Muscle of leg (tissue), 11 donors: Measurements from ENCODE around the gene ZNF334. TPM values are rescaled to one million over a fixed set of nuclear protein-coding genes. Genes with fewer than 3 reads are reported as not detected.

Source experiments
- DNase-seq: peaks from one replicate; pipeline ENCODE4 v3.0.0; 2013
- H3K27ac ChIP-seq: one replicate; pipeline ENCODE4 v1.5.1; 2013; ENCODE audit warnings: mild to moderate bottlenecking, low read length, control low read depth
- H3K27me3 ChIP-seq: one replicate; pipeline ENCODE4 v1.6.1; 2013; ENCODE audit warnings: low read length; ENCODE audit not compliant: control insufficient read depth, insufficient read depth
- H3K36me3 ChIP-seq: one replicate; pipeline ENCODE4 v1.6.1; 2013; ENCODE audit warnings: low read length; ENCODE audit not compliant: control insufficient read depth, insufficient read depth
- H3K4me1 ChIP-seq: one replicate; pipeline ENCODE4 v1.6.1; 2013; ENCODE audit warnings: low read length; ENCODE audit not compliant: control insufficient read depth, insufficient read depth
- H3K4me3 ChIP-seq: one replicate; pipeline ENCODE4 v1.5.1; 2013; ENCODE audit warnings: low read length, control low read depth
- H3K9me3 ChIP-seq: replicated peaks from 2 replicates; pipeline ENCODE4 v1.6.1; 2013; ENCODE audit warnings: low read depth, low read length; ENCODE audit not compliant: control insufficient read depth
- WGBS: methylation state at CpG from one replicate; pipeline ENCODE4 v1.1.5; 2013; ENCODE audit warnings: missing lambda C conversion rate; ENCODE audit not compliant: insufficient coverage; 5-methylcytosine and 5-hydroxymethylcytosine counted together
- polyA plus RNA-seq, 8 donors: library from polyadenylated mRNA; unstranded; fragments of 120-200 nt; gene quantifications; one replicate each; pipeline versions ENCODE4 v1.2.1 to v1.2.3, GENCODE V29; 2013; ENCODE audit warnings: inconsistent platforms in 1 of 8, low replicate concordance in 1 of 8; ENCODE audit not compliant: insufficient read length in 8 of 8, insufficient read depth in 1 of 8
- total RNA-seq: library from RNA; stranded (reverse); fragments of 120-200 nt; gene quantifications from one replicate; pipeline ENCODE4 v1.2.4, GENCODE V29; 2013

Gene ZNF334
- total and polyA plus RNA-seq, 9 donors: 7.0 to 17.6 (median 8.9) TPM

DNA sequence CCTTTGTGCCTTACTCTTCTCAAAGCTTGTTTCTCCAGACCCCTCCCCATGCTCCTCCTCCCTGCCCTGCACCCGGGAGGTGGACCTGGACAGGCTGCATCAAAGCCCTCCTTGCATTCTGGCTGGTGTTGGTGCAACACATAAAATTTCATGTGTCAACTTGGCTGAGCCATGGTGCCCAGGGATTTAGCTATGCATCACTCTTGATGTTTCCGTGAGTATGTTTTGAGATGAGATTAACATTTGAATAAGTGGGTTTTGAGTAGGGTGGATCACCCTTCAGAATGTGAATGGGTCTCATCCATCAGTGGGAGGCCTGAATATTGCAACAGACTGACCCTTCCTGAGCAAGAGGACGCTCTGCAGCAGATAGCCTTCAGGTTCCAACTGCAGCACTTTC lies 41.5 kb upstream of the ZNF334 start:
- no peak overlapping the region for H3K4me3 ChIP-seq
- no peak overlapping the region for H3K27ac ChIP-seq
- H3K27me3 ChIP-seq: peaks cover 2% of the 10 kb centered on the region
- no peaks in the 10 kb centered on the region for H3K9me3 ChIP-seq
- DNase-seq: no peak
- no peaks in the 10 kb centered on the region for H3K36me3 ChIP-seq
- H3K4me1 ChIP-seq: peaks cover 16% of the 10 kb centered on the region
- WGBS: 43% methylated on average over 3 of the region's 3 CpGs

DNA sequence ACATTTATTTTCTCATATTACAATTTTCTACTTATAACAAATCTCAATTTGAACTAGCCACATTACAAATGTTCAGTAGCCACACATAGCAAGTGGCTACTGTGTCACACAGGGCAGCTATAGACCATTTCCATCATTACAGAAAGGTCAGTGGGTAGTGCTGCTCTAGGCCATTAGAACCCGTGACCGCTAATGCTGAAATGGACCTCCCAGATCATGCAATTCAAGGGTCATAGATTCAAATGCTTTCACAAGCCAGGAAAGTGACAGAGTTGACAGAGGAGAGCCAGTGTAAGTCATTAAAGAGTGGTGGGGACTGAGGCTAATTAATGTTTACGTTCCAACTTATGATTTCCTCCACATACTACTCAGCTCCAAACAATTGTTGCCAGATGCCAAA lies 40.6 kb upstream of the ZNF334 start:
- no peak for DNase-seq
- WGBS: no CpG with 5 or more reads among the region's 3 CpGs
- H3K4me1 ChIP-seq: peaks cover 10% of the 10 kb centered on the region

DNA sequence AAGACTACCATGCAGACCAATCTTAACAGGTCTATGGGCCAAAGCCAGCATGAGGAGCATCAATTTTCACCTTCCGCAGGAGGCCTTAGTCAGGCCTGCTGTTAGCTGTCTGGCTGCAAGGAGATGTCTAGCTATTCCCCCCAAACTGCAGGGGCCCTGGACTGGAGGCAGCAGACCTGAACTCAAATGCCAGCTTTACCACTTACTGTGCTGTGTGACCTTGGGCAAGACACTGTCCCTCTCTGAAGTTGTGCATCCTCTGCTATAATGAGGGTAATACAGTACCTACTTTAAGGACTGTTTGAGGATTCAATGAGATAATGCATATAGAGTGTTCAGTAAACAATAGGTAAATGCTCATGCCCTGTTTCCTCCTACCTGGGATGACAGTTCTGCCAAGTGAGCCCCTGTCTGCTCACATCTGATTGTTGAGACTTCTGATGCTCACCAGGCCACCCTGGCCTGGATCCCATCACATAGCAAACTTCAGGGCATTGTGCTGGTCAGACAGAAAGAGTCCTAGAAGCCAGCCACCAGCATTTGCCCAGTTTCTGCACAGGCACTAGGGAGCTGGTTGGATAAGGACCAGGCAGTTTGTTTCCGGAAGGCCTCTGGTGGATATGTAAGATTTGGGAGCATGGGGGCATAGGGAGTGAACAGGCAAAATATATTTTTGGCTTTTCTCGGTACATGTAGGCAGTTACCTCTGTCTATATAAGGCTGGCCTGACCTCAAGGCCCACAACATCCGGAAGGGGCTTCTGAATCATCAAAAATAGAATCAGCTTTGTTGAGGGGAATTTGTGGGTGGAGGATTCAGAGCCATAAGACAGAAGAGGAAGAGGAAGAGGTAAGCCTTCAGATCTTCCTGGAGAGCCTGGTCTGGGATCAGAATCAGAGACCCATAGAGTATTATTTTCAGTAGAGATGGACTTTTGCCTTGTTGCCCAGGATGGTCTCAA lies 39.4 kb upstream of the ZNF334 start:
- no peaks in the 10 kb centered on the region for H3K36me3 ChIP-seq
- no peak for DNase-seq
- no peaks in the 10 kb centered on the region for H3K9me3 ChIP-seq
- no peak overlapping the region for H3K27ac ChIP-seq
- no peak overlapping the region for H3K4me3 ChIP-seq
- 100% methylated on average over 1 of the region's 4 CpGs for WGBS
- peaks cover 5% of the 10 kb centered on the region for H3K27me3 ChIP-seq
- H3K4me1 ChIP-seq: peaks cover 4% of the 10 kb centered on the region

More for the DNA sequence above, 40.6 kb upstream of the ZNF334 start:
- H3K27ac ChIP-seq: no peak overlapping the region
- H3K36me3 ChIP-seq: no peaks in the 10 kb centered on the region
- H3K9me3 ChIP-seq: no peaks in the 10 kb centered on the region
- peaks cover 5% of the 10 kb centered on the region for H3K27me3 ChIP-seq
- H3K4me3 ChIP-seq: no peak overlapping the region

DNA sequence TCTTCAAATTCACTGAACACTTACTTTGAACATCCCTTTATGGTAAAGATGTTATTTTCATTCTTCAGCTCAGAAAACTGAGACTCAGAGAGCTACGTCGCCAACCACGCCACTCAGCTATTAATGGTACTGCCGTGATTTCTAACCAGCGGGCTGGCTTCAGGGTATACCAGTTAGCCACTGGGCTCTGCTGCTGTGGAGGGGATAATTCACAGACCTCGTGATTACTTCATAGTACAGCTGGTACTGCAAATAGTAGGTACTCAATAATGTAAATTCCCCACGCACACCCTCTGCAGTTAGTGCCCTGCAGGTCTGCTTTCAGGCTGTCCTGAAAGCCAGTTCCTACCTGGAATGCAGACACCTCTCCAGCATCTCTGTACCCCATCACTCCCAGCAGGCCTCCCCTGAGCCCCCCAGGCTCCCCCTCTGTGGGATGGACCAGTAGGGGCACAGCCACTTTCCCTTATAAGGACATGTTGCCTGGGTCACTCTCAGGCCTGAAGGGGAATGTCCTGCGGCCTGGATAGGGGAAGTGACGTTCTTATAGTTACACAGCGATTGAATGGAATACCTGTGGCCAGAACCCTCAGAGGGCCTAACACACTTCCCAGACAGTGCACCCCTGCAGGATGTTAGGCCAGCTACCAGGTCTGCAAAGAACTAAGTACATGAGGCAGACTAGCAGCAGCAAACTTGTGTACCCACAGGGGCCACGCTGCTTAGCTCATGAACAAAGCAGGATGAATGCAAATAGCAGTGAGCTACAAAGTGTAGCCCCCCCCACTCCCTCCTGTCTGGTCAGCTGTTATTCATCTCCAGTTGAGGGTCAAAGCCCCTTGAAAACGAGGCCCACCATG lies 38.4 kb upstream of the ZNF334 start:
- H3K4me3 ChIP-seq: no peak overlapping the region
- H3K27me3 ChIP-seq: peaks cover 3% of the 10 kb centered on the region
- peaks cover 4% of the 10 kb centered on the region for H3K4me1 ChIP-seq
- no peak overlapping the region for H3K27ac ChIP-seq
- DNase-seq: no peak
- 73% methylated on average over 9 of the region's 12 CpGs for WGBS
- no peaks in the 10 kb centered on the region for H3K9me3 ChIP-seq
- no peaks in the 10 kb centered on the region for H3K36me3 ChIP-seq

DNA sequence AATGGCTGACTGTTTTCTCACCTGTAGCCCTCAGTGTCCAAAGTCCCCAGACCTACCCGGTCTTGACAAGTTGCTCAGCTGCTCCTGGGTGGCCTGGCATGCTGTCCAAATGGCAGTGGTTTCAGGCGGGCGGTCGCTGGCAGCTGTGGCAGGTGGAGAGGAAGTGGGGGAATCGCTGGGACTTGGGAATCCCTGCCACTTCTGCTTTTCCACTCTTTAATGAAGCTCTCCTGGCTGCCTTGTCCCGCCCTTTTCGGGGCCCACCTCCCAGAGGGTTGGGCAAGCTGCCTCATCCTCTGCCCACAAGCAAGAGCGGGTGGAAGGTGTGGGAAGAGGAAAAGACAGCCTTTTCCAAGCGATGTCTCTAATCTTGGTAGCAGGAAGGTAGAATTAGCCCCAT lies 37.1 kb upstream of the ZNF334 start, which contains the start of gene OCSTAMP:
OCSTAMP (minus strand) TSS at position 194 of the 400 bp plus-strand sequence; CDS start at position 100, 94 bp downstream.
- Histone ChIP-seq H3K9me3 (no peaks in the 10 kb centered on the region), H3K4me1 (peaks cover 4% of the 10 kb centered on the region), H3K36me3 (no peaks in the 10 kb centered on the region), H3K27me3 (peaks cover 3% of the 10 kb centered on the region), H3K4me3 (no peak within 1 kb of the TSS), H3K27ac (no peak within 1 kb of the TSS)
- no peak for DNase-seq
- no CpG with 5 or more reads among the region's 9 CpGs for WGBS

DNA sequence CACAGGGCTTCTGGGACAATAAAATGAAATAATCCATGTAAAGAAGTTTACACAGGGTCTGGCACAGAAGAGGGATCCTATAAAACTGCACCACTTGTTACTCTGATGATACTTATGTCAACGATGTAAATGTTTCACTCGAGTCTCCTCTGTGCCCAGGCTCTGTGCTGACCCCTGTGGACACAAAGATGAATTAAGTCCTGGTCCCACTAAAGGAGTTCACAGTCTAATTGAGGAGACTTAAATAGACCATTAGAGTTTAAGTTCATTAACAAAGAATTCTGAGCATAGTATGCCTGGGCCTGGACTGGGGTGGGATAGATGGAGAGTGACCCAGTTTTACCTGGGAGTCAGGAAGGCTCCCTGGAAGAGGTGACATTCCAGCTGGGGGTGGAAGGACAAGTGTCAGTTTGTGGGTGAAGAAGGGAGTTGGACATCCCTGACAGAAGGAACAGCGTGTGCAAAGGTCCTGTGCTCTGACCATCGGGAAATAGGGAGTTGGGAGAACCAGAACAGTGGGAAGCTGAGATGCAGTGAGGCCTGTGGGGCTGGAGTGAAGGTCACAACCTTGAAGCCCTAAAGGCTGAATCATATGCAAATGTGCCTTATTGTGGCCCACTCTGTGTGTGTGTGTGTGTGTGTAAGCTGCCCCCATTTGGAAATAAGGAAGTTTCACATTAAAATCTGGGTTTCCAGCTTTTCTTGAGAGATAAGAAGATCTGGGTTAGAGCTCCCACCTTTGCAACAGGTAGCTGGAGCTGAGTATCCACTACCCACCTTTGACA lies 36.0 kb upstream of the ZNF334 start:
- Histone ChIP-seq H3K27me3 (peaks cover 3% of the 10 kb centered on the region), H3K4me1 (peaks cover 4% of the 10 kb centered on the region), H3K9me3 (no peaks in the 10 kb centered on the region), H3K4me3 (no peak overlapping the region), H3K27ac (no peak overlapping the region), H3K36me3 (no peaks in the 10 kb centered on the region)
- 93% methylated on average over 2 of the region's 4 CpGs for WGBS
- no peak for DNase-seq

DNA sequence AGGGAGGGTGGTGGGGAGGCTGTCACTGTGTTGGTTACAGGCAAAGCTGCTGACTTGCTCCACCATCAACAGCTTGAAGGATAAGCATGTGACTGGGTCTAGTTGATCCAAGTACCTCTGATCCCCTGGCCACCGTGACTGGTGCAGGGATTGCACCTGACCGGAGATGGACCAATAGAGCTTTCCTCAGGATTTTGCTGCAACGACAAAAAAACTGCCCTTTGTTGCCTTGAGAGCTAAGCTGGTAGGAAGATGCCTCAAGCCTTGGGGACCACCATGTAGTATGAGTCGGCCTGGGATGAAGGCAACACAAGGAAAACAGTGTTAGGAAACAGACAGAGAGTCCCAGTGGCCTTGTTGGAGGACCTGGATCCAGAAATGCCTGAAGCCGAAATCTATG lies 35.3 kb upstream of the ZNF334 start:
- H3K27me3 ChIP-seq: peaks cover 3% of the 10 kb centered on the region
- no peaks in the 10 kb centered on the region for H3K36me3 ChIP-seq
- H3K4me3 ChIP-seq: no peak overlapping the region
- no peak overlapping the region for H3K27ac ChIP-seq
- no peak for DNase-seq
- no peaks in the 10 kb centered on the region for H3K9me3 ChIP-seq
- peaks cover 4% of the 10 kb centered on the region for H3K4me1 ChIP-seq
- WGBS: 74% methylated on average over 4 of the region's 5 CpGs

DNA sequence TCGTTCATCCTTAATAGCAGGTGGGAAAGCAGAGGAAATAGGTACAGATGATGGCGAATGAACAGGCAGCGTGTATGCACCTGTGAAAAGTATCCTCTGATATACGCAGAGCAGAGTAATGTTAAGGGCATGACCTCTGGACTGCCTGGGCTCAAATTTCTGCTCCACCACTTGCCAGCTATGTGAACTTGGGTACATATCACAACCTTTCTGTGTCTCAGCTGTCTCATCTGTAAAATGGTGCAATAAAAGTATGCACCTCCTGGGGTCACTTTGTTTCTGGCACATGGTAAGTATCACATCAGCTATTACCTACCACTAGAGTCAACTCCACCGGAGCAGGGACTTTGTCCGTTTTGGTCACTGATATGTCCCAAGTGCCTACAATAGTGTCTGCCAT lies 34.6 kb upstream of the ZNF334 start:
- WGBS: 69% methylated on average over 5 of the region's 6 CpGs
- H3K4me1 ChIP-seq: peaks cover 3% of the 10 kb centered on the region

DNA sequence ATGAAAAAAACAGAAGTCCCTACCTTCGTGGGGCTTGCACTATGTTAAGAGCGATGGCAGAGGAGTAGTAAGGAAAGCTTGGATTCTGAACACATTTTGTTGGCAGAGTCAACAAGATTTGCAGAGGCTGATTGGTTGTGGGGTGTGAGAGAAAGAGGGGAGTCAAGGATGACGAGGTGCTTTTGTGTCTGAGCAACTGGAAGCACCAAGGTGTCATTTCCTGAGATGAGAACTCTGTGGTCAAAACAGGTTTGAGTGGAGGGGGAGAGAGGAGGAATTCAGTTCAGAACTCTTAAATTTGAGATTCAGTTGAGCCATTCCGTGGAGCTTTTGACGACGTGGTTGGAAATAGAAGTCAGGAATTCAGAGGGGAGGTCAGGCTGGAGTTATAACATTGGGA lies 33.6 kb upstream of the ZNF334 start:
- DNase-seq: no peak
- H3K4me1 ChIP-seq: no peaks in the 10 kb centered on the region
- no peak overlapping the region for H3K4me3 ChIP-seq
- no peaks in the 10 kb centered on the region for H3K9me3 ChIP-seq
- H3K27ac ChIP-seq: no peak overlapping the region
- peaks cover 13% of the 10 kb centered on the region for H3K27me3 ChIP-seq
- WGBS: 58% methylated on average over 3 of the region's 6 CpGs
- H3K36me3 ChIP-seq: no peaks in the 10 kb centered on the region

More for the DNA sequence above, 34.6 kb upstream of the ZNF334 start:
- no peaks in the 10 kb centered on the region for H3K9me3 ChIP-seq
- no peak overlapping the region for H3K4me3 ChIP-seq
- H3K27me3 ChIP-seq: peaks cover 5% of the 10 kb centered on the region
- DNase-seq: no peak
- H3K27ac ChIP-seq: no peak overlapping the region
- no peaks in the 10 kb centered on the region for H3K36me3 ChIP-seq
